ENCODE data around the gene TSHZ2.
"Not testable (repeated sequence)": the region's sequence is repeated elsewhere in the genome, so short reads cannot be mapped to it uniquely, and the experiment has no call there.

The TSHZ2 gene

GRCh38 chr20:53320701-53321100, 348.5 kb downstream of the TSHZ2 start:
- DNase-seq (ENCODE audit: low spot score): no peak

DNA sequence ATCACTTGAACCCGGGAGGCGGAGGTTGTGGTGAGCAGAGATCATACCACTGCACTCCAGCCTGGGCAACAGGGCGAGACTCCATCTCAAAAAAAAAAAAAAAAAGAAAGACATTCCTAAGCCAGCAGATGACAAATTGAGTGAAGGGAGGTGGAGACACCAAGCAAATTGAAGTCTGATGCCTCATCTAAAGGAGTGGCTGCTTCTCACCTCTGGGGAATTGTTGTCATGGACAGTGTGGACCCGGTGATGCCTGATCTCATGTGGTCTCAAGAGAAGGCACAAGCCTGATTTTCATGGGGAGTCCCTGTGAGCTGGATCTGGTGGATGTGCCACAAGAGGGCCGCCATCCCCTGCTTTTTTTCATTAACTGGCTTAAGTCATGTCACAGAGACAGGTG, 349.4 kb downstream of the TSHZ2 start:
- no peak for DNase-seq (ENCODE audit: low spot score)

GRCh38 chr20:53322651-53323050, 350.5 kb downstream of the TSHZ2 start:
- DNase-seq (ENCODE audit: low spot score): no peak

DNA sequence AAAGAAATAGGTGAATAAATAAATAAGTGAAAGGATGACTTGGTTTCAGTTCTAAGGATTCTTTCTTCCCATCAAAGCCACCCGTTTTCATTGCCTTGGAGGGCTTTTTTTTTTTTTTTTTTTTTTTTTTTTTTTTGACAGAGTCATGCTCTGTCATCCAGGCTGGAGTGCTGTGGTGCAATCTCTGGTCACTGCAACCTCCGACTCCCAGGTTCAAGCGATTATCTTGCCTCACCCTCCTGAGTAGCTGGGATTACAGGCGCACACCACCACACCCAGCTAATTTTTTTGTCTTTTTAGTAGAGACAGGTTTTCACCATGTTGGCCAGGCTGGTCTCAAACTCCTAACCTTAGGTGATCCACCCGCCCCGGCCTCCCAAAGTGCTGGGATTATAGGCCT, 351.3 kb downstream of the TSHZ2 start:
- not testable (repeated sequence) for DNase-seq (ENCODE audit: low spot score)

GRCh38 chr20:53324816-53325215, 352.7 kb downstream of the TSHZ2 start:
- DNase-seq (ENCODE audit: low spot score): no peak

GRCh38 chr20:53328961-53329360, 356.8 kb downstream of the TSHZ2 start:
- DNase-seq (ENCODE audit: low spot score): no peak

DNA sequence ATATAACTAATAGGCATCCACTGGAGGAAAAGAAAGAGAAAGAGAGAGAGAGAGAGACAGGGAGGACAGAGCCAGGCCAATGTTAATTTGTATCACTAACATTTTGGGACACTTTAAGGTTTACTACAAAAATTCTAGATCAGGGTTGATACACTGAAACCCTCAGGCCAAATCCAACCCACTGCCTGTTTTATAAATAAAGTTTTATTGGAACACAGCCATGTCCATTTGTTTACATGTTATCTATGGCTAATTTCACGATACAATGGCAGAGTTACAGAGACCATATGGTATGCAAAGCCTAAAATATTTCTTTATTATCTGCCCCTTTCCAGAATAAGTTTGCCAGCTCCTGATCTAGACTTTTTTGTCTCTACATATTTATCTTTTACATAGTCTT, 357.6 kb downstream of the TSHZ2 start:
- DNase-seq (ENCODE audit: low spot score): no peak

DNA sequence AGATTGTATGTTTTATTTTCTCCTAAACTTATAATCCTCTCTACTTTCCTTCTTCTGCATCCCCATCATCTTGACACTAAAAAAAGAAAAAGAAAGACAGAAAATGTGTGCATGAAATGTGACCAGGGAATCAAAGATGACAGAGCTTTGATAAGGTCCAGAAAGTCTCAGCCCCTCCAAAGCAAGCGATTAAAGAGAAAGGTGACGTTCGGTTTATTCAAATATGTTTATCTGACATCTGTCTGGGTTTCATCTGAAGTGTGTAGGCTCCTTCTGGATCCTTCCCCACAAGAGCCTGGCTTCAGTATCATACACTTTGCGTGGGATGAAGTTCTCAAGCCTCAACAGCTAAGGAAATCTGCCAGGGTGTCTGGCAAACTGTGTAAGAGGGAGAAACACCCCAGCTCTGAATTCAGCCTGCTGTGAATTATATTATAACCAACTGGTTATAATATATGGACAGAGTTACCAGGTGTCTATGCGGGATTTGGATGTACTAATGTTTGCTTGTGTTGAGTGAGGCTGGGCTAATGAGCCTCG, 358.5 kb downstream of the TSHZ2 start:
- DNase-seq (ENCODE audit: low spot score): no peak

- DNase-seq (ENCODE audit: low spot score): peak; percentile 62
These were observed 359.2 kb downstream of the TSHZ2 start for GRCh38 chr20:53331151-53331973.

DNA sequence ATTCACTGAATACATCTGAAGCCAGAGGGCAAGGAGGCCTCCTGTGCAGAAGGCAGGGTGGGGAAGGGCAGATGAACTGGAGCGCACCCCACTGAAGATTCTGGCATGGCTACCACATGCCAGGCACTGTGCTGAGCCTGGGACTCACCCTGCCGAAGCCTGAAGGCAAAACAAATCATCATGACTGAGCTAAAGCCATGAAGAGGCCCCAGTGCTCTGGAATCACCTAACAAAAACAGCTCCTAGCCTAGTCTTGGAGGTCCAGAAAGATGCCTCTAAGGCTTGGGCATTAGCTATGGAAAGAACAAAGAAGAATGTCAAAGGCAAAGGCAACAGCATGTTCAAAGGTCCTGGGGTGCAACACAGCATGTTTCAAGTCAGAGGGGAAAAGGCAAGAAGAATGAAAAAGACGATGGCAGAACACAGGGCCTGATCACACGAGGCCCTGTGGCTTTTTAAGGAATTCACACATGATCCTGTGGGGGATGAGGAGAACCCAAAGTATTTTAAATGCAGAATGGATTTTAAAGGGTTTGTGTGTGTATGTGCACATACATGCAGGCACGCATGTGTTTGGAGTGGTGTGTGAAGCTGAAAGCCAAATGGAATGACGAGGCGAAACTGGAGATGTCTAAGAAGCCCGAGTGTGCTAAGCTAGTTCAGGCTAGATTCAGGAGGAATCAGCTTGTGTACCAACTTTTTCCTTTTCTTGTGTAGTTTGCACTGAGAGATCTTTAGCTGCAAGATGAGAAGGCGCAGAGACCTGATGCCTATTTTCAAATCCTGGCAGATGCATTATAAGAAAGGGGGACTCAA, 360.1 kb downstream of the TSHZ2 start:
- DNase-seq (ENCODE audit: low spot score): no peak

- DNase-seq (ENCODE audit: low spot score): no peak
These were observed 362.7 kb downstream of the TSHZ2 start for GRCh38 chr20:53334861-53335260.

GRCh38 chr20:53335555-53335954, 363.4 kb downstream of the TSHZ2 start:
- DNase-seq (ENCODE audit: low spot score): no peak

DNA sequence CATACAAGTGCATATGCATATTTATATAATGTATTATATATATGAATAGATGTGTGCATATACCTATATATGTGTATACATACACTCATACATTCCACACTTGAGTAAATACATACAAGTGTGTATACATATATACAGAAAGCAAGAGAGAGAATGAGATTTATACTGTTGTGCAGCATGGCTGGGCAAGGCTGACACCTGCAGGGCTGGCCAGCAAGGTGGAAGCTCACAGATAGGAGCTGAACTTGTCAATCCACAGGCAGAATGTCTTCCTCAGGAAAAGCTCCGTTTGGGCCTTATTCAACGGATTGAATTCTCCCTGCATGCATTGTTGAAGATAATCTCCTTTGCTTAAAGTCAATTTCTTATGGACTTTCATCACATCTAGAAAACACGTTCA, 364.7 kb downstream of the TSHZ2 start:
- no peak for DNase-seq (ENCODE audit: low spot score)

DNA sequence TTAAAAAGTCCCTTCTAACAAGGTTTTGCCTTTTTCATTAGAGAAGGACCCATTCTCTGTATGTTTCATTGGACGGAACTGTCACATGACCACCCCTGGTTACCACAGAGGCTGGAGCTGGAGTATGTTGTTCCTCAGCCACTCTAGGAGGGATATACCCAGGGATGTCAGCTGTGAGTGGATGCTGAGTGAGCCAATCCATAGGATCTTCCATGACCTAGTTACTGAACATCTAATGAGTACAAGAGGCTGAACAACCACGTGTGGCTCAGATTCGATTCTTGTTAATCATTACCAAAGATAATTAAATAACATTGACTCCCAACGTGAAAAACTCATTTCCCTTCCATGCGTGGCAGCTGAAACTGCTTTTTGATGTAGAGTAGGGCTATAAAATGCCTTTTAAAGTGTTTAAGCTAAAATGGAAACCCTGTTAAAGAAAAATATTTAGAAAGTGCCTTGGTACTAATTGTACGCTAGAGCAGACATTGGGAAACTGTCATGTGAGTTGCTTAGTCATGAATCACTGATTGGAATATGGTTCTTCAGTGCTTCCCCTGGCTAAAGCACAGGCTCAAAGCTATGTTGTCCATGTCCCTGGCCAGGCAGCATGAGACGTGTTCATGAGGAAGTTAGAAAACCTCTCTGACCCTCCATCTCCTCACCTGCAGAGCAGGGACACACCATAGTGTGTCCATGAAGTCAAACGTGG, 365.4 kb downstream of the TSHZ2 start:
- DNase-seq (ENCODE audit: low spot score): no peak

- no peak for DNase-seq (ENCODE audit: low spot score)
These were observed 366.6 kb downstream of the TSHZ2 start for GRCh38 chr20:53338716-53339115.

- DNase-seq (ENCODE audit: low spot score): no peak
These were observed 370.3 kb downstream of the TSHZ2 start for GRCh38 chr20:53342429-53342828.

DNA sequence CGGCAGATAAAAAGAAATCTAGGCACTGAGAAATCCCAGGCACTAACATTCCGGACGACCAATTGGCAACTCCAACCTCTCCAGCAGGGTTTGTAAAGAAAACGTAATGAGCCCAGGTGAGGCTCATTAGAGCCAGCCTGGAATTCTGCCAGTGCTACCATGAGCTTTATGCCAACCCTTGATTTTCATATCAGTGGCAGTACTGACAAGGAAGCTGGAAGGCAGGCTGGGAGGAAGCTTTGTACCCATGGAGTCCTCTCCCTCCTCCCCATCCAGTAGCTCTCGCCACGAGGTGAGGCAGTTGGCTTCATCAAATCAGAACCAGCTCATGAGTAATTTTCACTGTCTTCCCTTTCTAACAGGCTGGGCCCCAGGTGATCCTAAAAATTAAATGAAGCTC, 371.3 kb downstream of the TSHZ2 start:
- DNase-seq (ENCODE audit: low spot score): no peak

DNA sequence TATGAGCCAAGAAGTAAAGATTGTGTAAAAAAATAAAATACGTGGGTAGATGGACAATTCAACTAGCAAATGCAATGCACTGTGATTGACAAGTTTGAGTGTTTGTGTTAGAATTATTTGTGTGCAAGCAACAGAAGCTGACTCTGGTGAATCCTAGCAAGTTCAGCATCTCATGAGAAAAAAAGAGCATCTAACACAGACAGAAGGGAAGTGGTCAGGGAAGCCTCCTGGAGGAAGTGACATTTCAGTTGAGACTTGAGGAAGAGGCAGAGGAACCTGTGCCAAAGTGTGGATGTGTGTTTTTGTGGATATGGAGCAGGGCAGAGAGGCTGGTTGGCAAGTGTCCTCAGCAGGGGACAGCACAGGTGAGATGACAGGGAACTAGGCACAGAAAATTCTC, 372.7 kb downstream of the TSHZ2 start:
- no peak for DNase-seq (ENCODE audit: low spot score)

DNA sequence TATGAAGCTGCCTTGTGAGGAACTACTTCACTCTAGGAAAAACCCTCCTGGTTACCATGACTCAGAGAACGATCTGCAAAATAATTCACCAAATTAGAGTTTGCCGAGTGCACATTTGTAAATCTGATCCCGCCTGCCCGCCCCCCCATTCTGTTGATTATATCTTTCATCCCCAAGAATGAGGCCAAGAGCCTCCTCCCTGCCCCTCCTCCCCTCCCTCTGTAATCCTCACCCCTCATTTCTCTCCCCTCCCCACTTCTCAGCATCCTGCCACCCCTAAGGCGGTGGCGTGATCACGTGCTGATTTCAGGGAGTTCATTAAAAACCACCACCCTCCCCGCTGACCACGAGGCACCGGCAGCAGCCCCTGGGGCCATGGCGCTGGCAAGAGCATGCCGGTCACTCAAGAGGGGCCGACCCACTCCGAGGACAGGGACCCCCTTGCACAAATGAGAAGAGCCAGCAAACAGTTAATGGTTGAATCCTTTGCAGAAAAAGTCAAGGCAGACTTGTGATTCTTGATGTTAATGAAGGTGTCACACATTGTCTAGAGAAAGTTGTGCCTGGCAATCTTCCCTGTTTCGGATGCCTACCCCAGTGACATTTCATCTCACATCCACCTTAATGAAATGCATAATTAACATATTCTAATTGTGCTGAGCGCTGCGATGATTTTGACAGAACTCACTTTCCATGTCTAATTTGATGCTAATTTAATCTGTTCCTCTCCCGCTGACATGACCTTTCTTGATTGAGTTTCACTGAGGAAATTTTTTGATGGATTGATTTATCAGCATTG, 373.6 kb downstream of the TSHZ2 start:
- no peak for DNase-seq (ENCODE audit: low spot score)

DNA sequence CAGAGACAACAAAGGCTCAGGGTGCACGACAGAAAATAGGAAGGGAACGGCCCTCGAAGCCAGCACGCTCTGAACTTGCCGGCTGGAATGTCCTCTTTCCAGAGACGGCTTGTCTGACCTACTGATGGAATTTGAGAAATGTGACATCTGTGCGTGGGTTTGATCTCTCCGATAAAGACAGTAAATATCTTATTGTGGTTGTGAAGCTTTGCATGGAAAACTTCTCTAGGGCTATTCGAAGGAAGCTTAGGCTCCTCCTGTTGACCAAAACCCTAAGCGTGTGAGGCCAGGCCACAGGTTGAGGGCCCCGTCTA, 374.1 kb downstream of the TSHZ2 start:
- no peak for DNase-seq (ENCODE audit: low spot score)

DNA sequence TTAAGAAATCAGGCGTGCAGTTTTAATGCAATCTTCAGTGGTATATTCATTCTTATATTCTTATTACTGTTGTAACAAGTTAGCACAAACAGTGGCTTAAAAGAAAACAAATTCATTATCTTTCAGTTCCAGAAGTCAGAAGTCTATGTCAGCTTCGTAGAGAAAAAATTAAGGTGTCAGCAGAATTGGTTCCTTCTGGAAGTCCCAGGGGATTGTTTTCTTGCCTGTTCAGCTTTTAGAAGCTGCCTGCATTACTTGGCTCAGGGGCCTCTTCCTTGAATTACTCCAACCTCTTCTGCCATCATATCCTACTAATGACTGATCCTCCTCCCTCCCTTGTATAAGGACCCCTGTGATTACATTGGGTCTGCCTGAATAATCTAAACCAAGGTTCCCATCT, 377.6 kb downstream of the TSHZ2 start:
- DNase-seq (ENCODE audit: low spot score): no peak
